Neural progenitor cell (in vitro differentiated cells): ENCODE data around the gene PEX5L.

ENCODE experiments used
- CTCF ChIP-seq: fragments of 200-600 bp; sonication (generic); IDR thresholded peaks from 2 replicates; pipeline ENCODE4 v1.5.1; 2017; ENCODE audit warnings: antibody characterized with exemption, mild to moderate bottlenecking
- EZH2 ChIP-seq: fragments of 200-600 bp; sonication (generic); IDR thresholded peaks from 2 replicates; pipeline ENCODE4 v1.6.1; 2017; ENCODE audit warnings: antibody characterized with exemption, mild to moderate bottlenecking, moderate library complexity
- EZH2phosphoT487 ChIP-seq: fragments of 200-600 bp; sonication (generic); IDR thresholded peaks from 2 replicates; pipeline ENCODE4 v1.6.1; 2017; ENCODE audit warnings: antibody characterized with exemption

DNA sequence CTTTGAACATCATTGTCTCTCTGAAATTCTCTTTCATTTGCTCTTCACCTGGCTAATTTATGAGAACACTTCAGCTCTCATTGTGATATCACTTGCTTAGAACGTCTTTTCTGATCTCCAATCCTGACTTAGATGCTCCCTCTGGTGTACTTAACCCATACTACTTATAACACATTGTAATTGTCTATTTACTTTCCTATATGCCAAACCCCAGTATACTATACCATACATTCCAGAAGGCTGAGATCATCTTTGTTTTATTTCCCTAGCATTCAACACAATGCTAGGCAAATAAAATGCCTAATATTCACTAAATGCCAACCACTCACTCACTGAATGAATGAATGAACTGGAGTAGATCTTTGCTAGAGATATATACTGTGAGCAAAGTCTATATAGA lies 27.0 kb upstream of the PEX5L start:
- TF ChIP-seq CTCF (no peak), EZH2 (no peak), EZH2phosphoT487 (no peak)
